Activated gamma-delta T cell treated with Interleukin-2 at 50 U/mL for 16 hours (primary cell): Measurements from ENCODE around the gene LDB2.

ENCODE experiments used
- DNase-seq: peaks from one replicate; pipeline ENCODE4 v3.0.0-alpha.2; 2020

The LDB2 gene

GRCh38 chr4:16714191-16714590 lies 184.3 kb downstream of the LDB2 start:
- DNase-seq: no peak

GRCh38 chr4:16713696-16714095 lies 184.7 kb downstream of the LDB2 start:
- no peak for DNase-seq

- no peak for DNase-seq
These were observed 185.2 kb downstream of the LDB2 start for GRCh38 chr4:16713271-16713670.

GRCh38 chr4:16710198-16710597 lies 188.2 kb downstream of the LDB2 start:
- DNase-seq: no peak

GRCh38 chr4:16707874-16708273 lies 190.6 kb downstream of the LDB2 start:
- DNase-seq: no peak

- DNase-seq: no peak
These were observed 192.2 kb downstream of the LDB2 start for GRCh38 chr4:16706251-16706650.

- no peak for DNase-seq
These were observed 193.1 kb downstream of the LDB2 start for GRCh38 chr4:16705341-16705740.

- DNase-seq: no peak
These were observed 194.0 kb downstream of the LDB2 start for GRCh38 chr4:16704489-16704888.

- DNase-seq: no peak
These were observed 202.5 kb downstream of the LDB2 start for GRCh38 chr4:16695896-16696295.

- DNase-seq: no peak
These were observed 203.6 kb downstream of the LDB2 start for GRCh38 chr4:16694884-16695276.

- DNase-seq: no peak
These were observed 204.1 kb downstream of the LDB2 start for GRCh38 chr4:16694173-16694883.

GRCh38 chr4:16693641-16694040 lies 204.8 kb downstream of the LDB2 start:
- DNase-seq: no peak

- DNase-seq: no peak
These were observed 205.4 kb downstream of the LDB2 start for GRCh38 chr4:16692961-16693506.

GRCh38 chr4:16692524-16692923 lies 205.9 kb downstream of the LDB2 start:
- no peak for DNase-seq

GRCh38 chr4:16692046-16692445 lies 206.4 kb downstream of the LDB2 start:
- no peak for DNase-seq

- no peak for DNase-seq
These were observed 207.0 kb downstream of the LDB2 start for GRCh38 chr4:16691450-16691849.

- no peak for DNase-seq
These were observed 210.6 kb downstream of the LDB2 start for GRCh38 chr4:16687845-16688244.

GRCh38 chr4:16687011-16687410 lies 211.4 kb downstream of the LDB2 start:
- DNase-seq: no peak

GRCh38 chr4:16686195-16686594 lies 212.2 kb downstream of the LDB2 start:
- DNase-seq: no peak

GRCh38 chr4:16685536-16685935 lies 212.9 kb downstream of the LDB2 start:
- no peak for DNase-seq

- no peak for DNase-seq
These were observed 213.5 kb downstream of the LDB2 start for GRCh38 chr4:16684935-16685334.

- no peak for DNase-seq
These were observed 214.3 kb downstream of the LDB2 start for GRCh38 chr4:16684097-16684496.

- DNase-seq: no peak
These were observed 215.5 kb downstream of the LDB2 start for GRCh38 chr4:16682975-16683374.

- no peak for DNase-seq
These were observed 221.2 kb downstream of the LDB2 start for GRCh38 chr4:16677001-16677944.
